ENCODE measurements around the gene MICALL1.

- no peak for TF ChIP-seq POLR2AphosphoS5 (IDR thresholded peaks at IDR 0.05; ENCODE audit: low read depth, low read length)
- peak; percentile 29; the same call in 1 of the 2 replicates for TF ChIP-seq TAF1 (IDR thresholded peaks at IDR 0.05; ENCODE audit: borderline replicate concordance, insufficient read depth, low read length)
- TF ChIP-seq, protein P1, sequence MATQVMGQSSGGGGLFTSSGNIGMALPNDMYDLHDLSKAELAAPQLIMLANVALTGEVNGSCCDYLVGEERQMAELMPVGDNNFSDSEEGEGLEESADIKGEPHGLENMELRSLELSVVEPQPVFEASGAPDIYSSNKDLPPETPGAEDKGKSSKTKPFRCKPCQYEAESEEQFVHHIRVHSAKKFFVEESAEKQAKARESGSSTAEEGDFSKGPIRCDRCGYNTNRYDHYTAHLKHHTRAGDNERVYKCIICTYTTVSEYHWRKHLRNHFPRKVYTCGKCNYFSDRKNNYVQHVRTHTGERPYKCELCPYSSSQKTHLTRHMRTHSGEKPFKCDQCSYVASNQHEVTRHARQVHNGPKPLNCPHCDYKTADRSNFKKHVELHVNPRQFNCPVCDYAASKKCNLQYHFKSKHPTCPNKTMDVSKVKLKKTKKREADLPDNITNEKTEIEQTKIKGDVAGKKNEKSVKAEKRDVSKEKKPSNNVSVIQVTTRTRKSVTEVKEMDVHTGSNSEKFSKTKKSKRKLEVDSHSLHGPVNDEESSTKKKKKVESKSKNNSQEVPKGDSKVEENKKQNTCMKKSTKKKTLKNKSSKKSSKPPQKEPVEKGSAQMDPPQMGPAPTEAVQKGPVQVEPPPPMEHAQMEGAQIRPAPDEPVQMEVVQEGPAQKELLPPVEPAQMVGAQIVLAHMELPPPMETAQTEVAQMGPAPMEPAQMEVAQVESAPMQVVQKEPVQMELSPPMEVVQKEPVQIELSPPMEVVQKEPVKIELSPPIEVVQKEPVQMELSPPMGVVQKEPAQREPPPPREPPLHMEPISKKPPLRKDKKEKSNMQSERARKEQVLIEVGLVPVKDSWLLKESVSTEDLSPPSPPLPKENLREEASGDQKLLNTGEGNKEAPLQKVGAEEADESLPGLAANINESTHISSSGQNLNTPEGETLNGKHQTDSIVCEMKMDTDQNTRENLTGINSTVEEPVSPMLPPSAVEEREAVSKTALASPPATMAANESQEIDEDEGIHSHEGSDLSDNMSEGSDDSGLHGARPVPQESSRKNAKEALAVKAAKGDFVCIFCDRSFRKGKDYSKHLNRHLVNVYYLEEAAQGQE (IDR thresholded peaks at IDR 0.05; ENCODE audit: insufficient read depth in 1 of 2, low read depth in 2 of 2, low read length in 2 of 2) = no peak
- TF ChIP-seq SIN3A (IDR thresholded peaks at IDR 0.05; ENCODE audit: borderline replicate concordance, insufficient read depth, low read length) = no peak
Observed at GRCh38 chr22:37905534-37906363, at the start of gene MICALL1.
